Endothelial cell of umbilical vein (primary cell): Measurements from ENCODE around the gene FGR. TPM values are rescaled to one million over a fixed set of nuclear protein-coding genes. Genes with fewer than 3 reads are reported as not detected.

Experiments used
- BruUV-seq: library from RNA; stranded (reverse); fragments of 400-500 nt; replicated peaks from 2 replicates; lab custom pipeline; 2021; lab: Mats Ljungman, UMichigan
- CTCF ChIA-PET: fragments of 300-600, 350-600 bp; sonication (Branson Sonifier 250); formaldehyde crosslinking; loops from one replicate; lab custom pipeline; 2021; ENCODE audit warnings: antibody characterized with exemption, inconsistent platforms; lab: Charles Lee
- POLR2A ChIA-PET: fragments of 300-600, 350-600 bp; sonication (Branson Sonifier 250); formaldehyde crosslinking; loops from one replicate; lab custom pipeline; 2021; ENCODE audit warnings: antibody characterized with exemption, inconsistent platforms; lab: Charles Lee
- DNase-seq: peaks from one replicate; pipeline ENCODE4 v3.0.0-alpha.2; 2011; ENCODE audit warnings: low read depth, low spot score
- FAIRE-seq: peaks from 2 replicates; lab custom pipeline; 2011; peaks lifted over from hg19 to GRCh38; lab: Jason Lieb, UNC
- H2AFZ ChIP-seq: 2 replicates; pipeline ENCODE4 v1.6.0; 2012; ENCODE audit warnings: low read depth, low read length, control low read depth, inconsistent platforms
- H3K27ac ChIP-seq: 2 replicates; pipeline ENCODE4 v1.5.1; 2011; ENCODE audit warnings: low read depth, mild to moderate bottlenecking, control low read depth, low read length, moderate library complexity; ENCODE audit not compliant: insufficient read depth
- H3K27me3 ChIP-seq, 2 experiments: 2 replicates each; pipeline versions ENCODE4 v1.6.0 to v1.6.1; 2011; ENCODE audit warnings: low read length in 2 of 2, mixed read lengths in 1 of 2; ENCODE audit not compliant: control insufficient read depth in 2 of 2, insufficient read depth in 2 of 2
- H3K36me3 ChIP-seq, 2 experiments: 2 replicates in 1 of 2; 3 replicates in 1 of 2; pipeline ENCODE4 v1.5.1; 2011; ENCODE audit warnings: low read length in 2 of 2, mild to moderate bottlenecking in 1 of 2, moderate library complexity in 1 of 2; ENCODE audit not compliant: control insufficient read depth in 2 of 2, insufficient read depth in 2 of 2; ENCODE audit errors: extremely low read depth in 1 of 2
- H3K4me1 ChIP-seq: 3 replicates; pipeline ENCODE4 v1.5.1; 2011; ENCODE audit warnings: mild to moderate bottlenecking, low read length; ENCODE audit not compliant: control insufficient read depth, insufficient read depth; ENCODE audit errors: extremely low read depth
- H3K4me2 ChIP-seq: 2 replicates; pipeline ENCODE4 v1.6.1; 2011; ENCODE audit warnings: low read length, control low read depth, mixed read lengths; ENCODE audit not compliant: insufficient read depth
- H3K4me3 ChIP-seq, 3 experiments: fragments of 200-600 bp in 1 of 3; sonication (generic), shearing (Covaris generic) in 1 of 3; replicated peaks in 1 of 3; 2 replicates each; pipeline ENCODE4 v1.5.1; 2011 to 2016; ENCODE audit warnings: control low read depth in 3 of 3, low read length in 3 of 3, mild to moderate bottlenecking in 2 of 3, inconsistent platforms in 1 of 3, low read depth in 1 of 3, moderate library complexity in 1 of 3; ENCODE audit not compliant: insufficient read depth in 1 of 3
- H3K79me2 ChIP-seq: 2 replicates; pipeline ENCODE4 v1.6.0; 2012; ENCODE audit warnings: low read length, inconsistent platforms; ENCODE audit not compliant: control insufficient read depth, insufficient read depth
- H3K9ac ChIP-seq: replicated peaks from 2 replicates; pipeline ENCODE3; 2011; ENCODE audit warnings: low read length, control low read depth; ENCODE audit not compliant: insufficient read depth; ENCODE audit errors: extremely low read depth
- H3K9me1 ChIP-seq: replicated peaks from 3 replicates; pipeline ENCODE4 v1.6.0; 2011; ENCODE audit warnings: mild to moderate bottlenecking, low read length; ENCODE audit not compliant: control insufficient read depth, insufficient read depth; ENCODE audit errors: extremely low read depth
- H3K9me3 ChIP-seq: replicated peaks from 2 replicates; pipeline ENCODE4 v1.5.1; 2012; ENCODE audit warnings: low read length, inconsistent platforms; ENCODE audit not compliant: control insufficient read depth, insufficient read depth
- H4K20me1 ChIP-seq: replicated peaks from 2 replicates; pipeline ENCODE3; 2011; ENCODE audit warnings: mild to moderate bottlenecking, low read length; ENCODE audit not compliant: control insufficient read depth, insufficient read depth; ENCODE audit errors: extremely low read depth
- CTCF ChIP-seq, 2 donors: IDR thresholded peaks; 1 replicate in 1 of 2; 2 replicates in 1 of 2; pipeline ENCODE4 v1.5.1; 2011; ENCODE audit warnings: low read length in 2 of 2, mild to moderate bottlenecking in 2 of 2, moderate library complexity in 2 of 2, control low read depth in 1 of 2, inconsistent platforms in 1 of 2, low read depth in 1 of 2; ENCODE audit not compliant: insufficient read depth in 1 of 2; ENCODE audit errors: extremely low read depth in 1 of 2
- EZH2 ChIP-seq: IDR thresholded peaks from 2 replicates; pipeline ENCODE4 v1.6.1; 2012; ENCODE audit warnings: borderline replicate concordance, low read depth, mild to moderate bottlenecking, moderate library complexity, low read length, inconsistent platforms; ENCODE audit not compliant: severe bottlenecking
- FOS ChIP-seq: IDR thresholded peaks from 2 replicates; pipeline ENCODE4 v1.6.1; 2011; ENCODE audit warnings: mild to moderate bottlenecking, low read length, moderate library complexity, borderline replicate concordance; ENCODE audit not compliant: insufficient read depth
- GATA2 ChIP-seq: IDR thresholded peaks from 2 replicates; pipeline ENCODE4 v1.7.0; 2011; ENCODE audit warnings: low read depth, mild to moderate bottlenecking, moderate library complexity, mixed read lengths, low read length; ENCODE audit not compliant: insufficient read length, insufficient read depth
- JUN ChIP-seq: IDR thresholded peaks from 2 replicates; pipeline ENCODE4 v1.6.1; 2011; ENCODE audit warnings: borderline replicate concordance, low read depth; ENCODE audit not compliant: insufficient read length, insufficient read depth
- MAX ChIP-seq: IDR thresholded peaks from 2 replicates; pipeline ENCODE4 v1.6.1; 2011; ENCODE audit not compliant: insufficient read depth, insufficient read length
- MYC ChIP-seq: IDR thresholded peaks from one replicate; pipeline ENCODE4 v1.6.1; 2011; ENCODE audit warnings: mild to moderate bottlenecking, low read depth, low read length
- POLR2A ChIP-seq: IDR thresholded peaks from 2 replicates; pipeline ENCODE4 v1.6.1; 2012; ENCODE audit warnings: low read depth, mild to moderate bottlenecking, control low read depth, low read length
- POLR2AphosphoS5 ChIP-seq: IDR thresholded peaks from 2 replicates; pipeline ENCODE4 v1.6.1; 2012; ENCODE audit warnings: low read depth, mild to moderate bottlenecking, control low read depth, low read length, moderate library complexity; ENCODE audit not compliant: insufficient read depth
- dilution Hi-C: fragments of 300-500 bp; cut with MboI; formaldehyde crosslinking; loops from one replicate; pipeline ENCODE4 v1.15.0; 2019; ENCODE audit warnings: low sequenced_read_pairs; ENCODE audit not compliant: extremely low pct_ligation_motif_present
- intact Hi-C: fragments of 100-400 bp; cut with micrococcal nuclease; formaldehyde crosslinking; loops from one replicate; pipeline ENCODE4 v1.10.0; 2022
- polyA plus RNA-seq, 4 experiments: library from polyadenylated mRNA; depleted of rRNA in 3 of 4; stranded (reverse) in 3 of 4; unstranded in 1 of 4; fragments of >200 nt; gene quantifications; 2 replicates each; pipeline versions ENCODE4 v1.2.1 to v1.2.3, GENCODE V29; 2011 to 2012; ENCODE audit warnings: missing spikeins in 1 of 4
- total RNA-seq: library from RNA; stranded (reverse); gene quantifications from 2 replicates; pipeline ENCODE4 v1.2.3, GENCODE V29; 2021

FGR gene
- total and polyA plus RNA-seq, 2 donors (not counting 3 experiments of a cell fraction or from before 2014, with no cell fraction given) = 0.18 TPM; not detected in 1

- intact Hi-C loops = no loop called here
- H3K9me1 ChIP-seq = no peaks in the 10 kb centered on the region
- H3K27me3 ChIP-seq = no peaks in the 10 kb centered on the region
- H3K4me2 ChIP-seq = no peak overlapping the region
- no peak overlapping the region for H3K4me3 ChIP-seq
- H3K9me3 ChIP-seq = no peaks in the 10 kb centered on the region
- no peak overlapping the region for H3K9ac ChIP-seq
- no peaks in the 10 kb centered on the region for H3K36me3 ChIP-seq
- no TSS peak for BruUV-seq
- H4K20me1 ChIP-seq = no peaks in the 10 kb centered on the region
- H3K79me2 ChIP-seq = peaks cover 5% of the 10 kb centered on the region
- no peak overlapping the region for H3K27ac ChIP-seq
- DNase-seq = no peak
- dilution Hi-C loops = no loop called here
- ChIA-PET POLR2A (interaction anchor here (1.9 kb wide), 1 partner anchor 14 kb away, joined by 4 read pairs; no protein-coding TSS in a partner anchor), CTCF (interaction anchor here (0.6 to 9.1 kb wide), 4 partner anchors 12 to 36 kb away, joined by 4 to 112 read pairs (median 21); no protein-coding TSS in a partner anchor)
- TF ChIP-seq FOS = no peak
- no peak for TF ChIP-seq POLR2AphosphoS5
- no peak for FAIRE-seq
- H2AFZ ChIP-seq = no peak overlapping the region
- peaks cover 13% of the 10 kb centered on the region for H3K4me1 ChIP-seq
Measured at GRCh38 chr1:27570784-27571183, 64.2 kb downstream of the FGR start.

- DNase-seq (no peak), FAIRE-seq (no peak)
- ChIA-PET CTCF (interaction anchor here (0.7 to 9.1 kb wide), 4 partner anchors 11 to 36 kb away, joined by 3 to 112 read pairs (median 20); no protein-coding TSS in a partner anchor), POLR2A (interaction anchor here (1.9 kb wide), 1 partner anchor 13 kb away, joined by 4 read pairs; no protein-coding TSS in a partner anchor)
- no peaks in the 10 kb centered on the region for H4K20me1 ChIP-seq
- H3K4me2 ChIP-seq = no peak overlapping the region
- no peak overlapping the region for H3K9ac ChIP-seq
- H3K9me1 ChIP-seq = no peaks in the 10 kb centered on the region
- dilution Hi-C loops = no loop called here
- no peaks in the 10 kb centered on the region for H3K27me3 ChIP-seq
- no peak overlapping the region for H3K27ac ChIP-seq
- H3K4me1 ChIP-seq = peaks cover 13% of the 10 kb centered on the region
- BruUV-seq = no TSS peak
- no peak overlapping the region for H3K4me3 ChIP-seq
- no peaks in the 10 kb centered on the region for H3K36me3 ChIP-seq
- H2AFZ ChIP-seq = no peak overlapping the region
- H3K9me3 ChIP-seq = no peaks in the 10 kb centered on the region
- intact Hi-C loops = no loop called here
- TF ChIP-seq MAX = no peak
- no peak for TF ChIP-seq CTCF (IDR thresholded peaks at IDR 0.05; ENCODE audit: extremely low read depth in 1 of 2, insufficient read depth in 1 of 2, low read depth in 1 of 2, low read length in 2 of 2)
- TF ChIP-seq POLR2AphosphoS5 = no peak
- TF ChIP-seq FOS = no peak
- TF ChIP-seq GATA2 = no peak
- TF ChIP-seq POLR2A = no peak
- TF ChIP-seq MYC = no peak
- TF ChIP-seq EZH2 = no peak
- no peak for TF ChIP-seq JUN
- peaks cover 5% of the 10 kb centered on the region for H3K79me2 ChIP-seq
Measured at GRCh38 chr1:27570356-27570755, 64.6 kb downstream of the FGR start.
